HG03066 (cell line): ENCODE measurements around the gene ALOX12B.
"Not testable (repeated sequence)": the region's sequence is repeated elsewhere in the genome, so short reads cannot be mapped to it uniquely, and the experiment has no call there.

Experiments used
- ATAC-seq: cut with Tn5 transposase; IDR thresholded peaks from one replicate; pipeline ENCODE4 v1.9.1; 2021; ENCODE audit warnings: low read depth; ENCODE audit not compliant: unreplicated experiment

Gene ALOX12B

DNA sequence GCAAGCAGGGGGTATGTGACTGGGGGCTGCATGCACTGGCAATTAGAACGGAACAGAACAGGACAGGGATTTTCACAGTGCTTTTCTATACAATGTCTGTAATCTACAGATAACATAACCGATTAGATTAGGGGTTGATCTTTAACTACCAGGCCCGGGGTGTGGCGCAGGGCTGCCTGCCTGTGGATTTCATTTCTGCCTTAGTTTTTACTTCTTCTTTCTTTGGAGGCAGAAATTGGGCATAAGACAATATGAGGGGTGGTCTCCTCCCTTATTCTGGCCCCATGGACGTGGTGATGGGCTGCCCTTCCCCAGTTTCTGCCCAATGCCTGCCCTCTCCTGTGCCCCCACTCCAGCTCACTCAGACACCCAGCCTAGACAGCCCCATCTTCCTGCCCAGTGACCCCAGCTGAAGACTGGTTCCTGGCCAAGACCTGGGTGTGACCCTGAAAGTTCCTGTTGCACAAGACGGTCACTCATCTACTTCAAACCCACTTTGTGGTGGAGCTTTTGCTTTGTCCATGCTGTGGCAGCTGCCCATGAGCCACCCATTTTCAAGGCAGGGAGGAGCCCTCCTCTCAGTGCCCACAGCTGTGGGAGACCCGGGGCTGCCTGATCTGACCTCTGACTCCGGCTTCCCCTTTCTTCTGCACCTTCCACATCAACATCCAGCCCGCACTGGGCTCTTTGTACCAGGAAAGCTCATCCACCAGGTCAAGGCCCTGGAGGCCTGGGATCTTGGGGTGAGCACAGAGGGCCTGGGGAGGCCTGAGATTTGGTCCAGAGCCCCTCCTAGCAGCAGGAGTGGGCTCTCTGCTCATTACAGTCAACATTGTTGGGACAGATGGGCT is 18.6 kb downstream of the ALOX12B start:
- no peak for ATAC-seq

- no peak for ATAC-seq
Measured at GRCh38 chr17:8067806-8068205, 19.7 kb downstream of the ALOX12B start.

GRCh38 chr17:8066841-8067775 is 20.4 kb downstream of the ALOX12B start:
- no peak for ATAC-seq

- no peak for ATAC-seq
Measured at GRCh38 chr17:8064561-8065019, 22.9 kb downstream of the ALOX12B start.

DNA sequence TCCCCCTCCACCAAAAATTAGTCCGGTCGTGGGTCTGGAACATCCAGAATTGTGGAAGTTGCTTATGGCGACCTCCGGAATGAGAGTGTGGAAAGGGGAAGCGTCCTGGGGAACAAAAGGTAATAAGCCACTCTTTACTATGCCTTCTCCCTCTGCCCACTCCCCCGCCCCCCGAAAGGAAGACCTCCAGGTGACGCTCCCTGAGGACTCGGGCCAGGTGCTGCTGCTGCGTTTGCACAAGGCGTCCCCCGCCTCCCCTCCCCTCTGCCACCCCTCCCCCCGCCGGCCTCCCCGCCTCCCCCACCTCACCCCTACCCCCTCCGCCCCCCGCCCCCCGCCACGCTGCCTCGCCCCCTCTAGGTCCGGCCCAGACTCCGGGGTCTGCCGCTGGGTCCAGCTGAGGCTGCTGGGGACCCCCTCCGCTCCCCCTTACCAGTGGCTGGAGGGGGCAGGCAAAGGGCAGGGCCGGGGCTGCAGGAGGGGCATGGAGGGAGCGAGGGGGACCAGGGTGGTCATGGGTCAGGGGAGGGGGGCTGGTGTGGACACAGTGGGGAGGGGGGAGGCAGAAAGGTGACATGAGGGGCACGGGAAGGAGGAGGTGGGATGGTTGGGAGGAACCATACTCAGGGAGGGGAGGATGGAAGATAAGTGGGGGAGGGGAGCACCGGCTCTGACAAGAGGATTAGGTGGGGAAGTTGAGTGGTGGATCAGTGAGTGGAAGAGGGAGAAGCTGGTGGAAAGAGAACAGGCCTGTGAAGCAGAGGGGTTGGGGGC is 23.6 kb downstream of the ALOX12B start:
- ATAC-seq, result no peak

DNA sequence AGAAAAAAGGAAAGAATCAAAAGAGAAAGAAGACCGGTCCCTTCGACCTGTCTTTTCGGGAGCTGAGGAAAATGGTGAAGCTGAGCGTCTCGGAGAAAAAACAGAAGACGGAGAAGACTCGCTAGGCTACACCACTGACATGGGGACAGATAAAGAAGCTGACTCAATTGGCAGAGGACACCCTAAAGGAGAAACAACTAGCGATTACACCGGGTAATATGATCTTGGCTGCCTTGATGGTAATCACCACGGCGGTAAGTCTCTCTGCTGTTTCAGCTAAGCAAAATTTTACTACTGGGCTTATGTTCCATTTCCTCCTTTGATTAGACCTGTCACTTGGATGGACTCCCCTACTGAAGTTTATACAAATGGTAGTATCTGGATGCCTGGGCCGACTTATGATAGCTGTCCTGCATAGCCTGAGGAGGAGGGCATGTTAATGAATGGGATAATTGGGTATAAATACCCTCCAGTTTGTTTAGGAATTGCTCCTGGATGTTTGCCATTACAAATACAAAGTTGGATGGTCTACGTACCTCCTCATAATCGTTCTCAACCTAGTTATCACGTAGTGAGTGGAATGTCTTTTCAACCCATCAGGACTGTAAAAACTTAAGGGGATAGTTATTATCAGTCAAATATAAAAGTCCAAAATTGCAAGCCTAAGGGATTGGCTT is 24.6 kb downstream of the ALOX12B start:
- no peak for ATAC-seq

DNA sequence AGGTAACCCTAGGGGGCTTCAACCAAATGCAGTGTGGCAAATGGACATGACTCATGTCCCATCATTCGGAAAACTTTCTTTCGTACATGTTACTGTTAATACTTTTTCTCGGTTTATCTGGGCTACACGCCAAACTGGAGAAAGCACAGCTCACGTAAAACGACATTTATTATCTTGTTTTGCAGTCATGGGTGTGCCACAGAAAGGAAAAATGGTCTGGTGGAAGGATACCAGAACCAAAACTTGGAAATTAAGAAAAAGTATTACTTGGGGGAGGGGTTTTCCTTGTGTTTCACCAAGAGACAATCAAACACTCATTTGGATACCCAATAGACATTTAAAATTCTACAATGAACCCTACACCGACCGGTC is 25.1 kb downstream of the ALOX12B start:
- no peak for ATAC-seq

DNA sequence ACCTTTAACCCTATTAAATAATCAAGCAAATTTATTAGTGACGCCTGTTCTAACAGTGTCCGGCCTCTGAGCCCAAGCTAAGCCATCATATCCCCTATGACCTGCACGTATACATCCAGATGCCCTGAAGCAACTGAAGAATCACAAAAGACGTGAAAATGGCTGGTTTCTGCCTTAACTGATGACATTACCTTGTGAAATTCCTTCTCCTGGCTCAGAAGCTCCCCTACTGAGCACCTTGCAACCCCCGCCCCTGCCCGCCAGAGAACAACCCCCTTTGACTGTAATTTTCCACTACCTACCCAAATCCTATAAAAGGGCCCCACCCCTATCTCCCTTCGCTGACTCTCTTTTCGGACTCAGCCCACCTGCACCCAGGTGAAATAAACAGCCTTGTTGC is 25.7 kb downstream of the ALOX12B start:
- ATAC-seq, result not testable (repeated sequence)

- ATAC-seq, result no peak
Measured at GRCh38 chr17:8060274-8060673, 27.2 kb downstream of the ALOX12B start.

DNA sequence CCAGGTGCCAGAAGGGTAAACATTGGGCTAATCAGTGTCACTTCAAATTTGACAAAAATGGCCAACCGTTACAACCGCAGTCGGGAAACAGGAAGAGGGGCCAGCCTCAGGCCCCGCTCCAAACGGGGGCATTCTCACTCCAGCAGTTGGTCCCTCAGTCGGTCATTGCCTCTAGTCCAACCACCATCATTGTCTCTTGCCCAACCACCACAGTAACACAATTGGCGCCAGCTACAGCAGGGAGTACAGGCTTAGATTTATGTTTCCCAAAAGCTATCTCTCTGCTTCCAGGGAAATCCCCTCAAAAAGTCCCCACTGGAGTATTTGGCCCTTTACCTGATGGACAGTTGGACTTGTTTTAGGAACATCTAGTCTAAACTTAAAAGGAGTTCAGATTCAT is 28.4 kb downstream of the ALOX12B start:
- no peak for ATAC-seq

- ATAC-seq, result no peak
Measured at GRCh38 chr17:8057691-8058114, 29.8 kb downstream of the ALOX12B start.

DNA sequence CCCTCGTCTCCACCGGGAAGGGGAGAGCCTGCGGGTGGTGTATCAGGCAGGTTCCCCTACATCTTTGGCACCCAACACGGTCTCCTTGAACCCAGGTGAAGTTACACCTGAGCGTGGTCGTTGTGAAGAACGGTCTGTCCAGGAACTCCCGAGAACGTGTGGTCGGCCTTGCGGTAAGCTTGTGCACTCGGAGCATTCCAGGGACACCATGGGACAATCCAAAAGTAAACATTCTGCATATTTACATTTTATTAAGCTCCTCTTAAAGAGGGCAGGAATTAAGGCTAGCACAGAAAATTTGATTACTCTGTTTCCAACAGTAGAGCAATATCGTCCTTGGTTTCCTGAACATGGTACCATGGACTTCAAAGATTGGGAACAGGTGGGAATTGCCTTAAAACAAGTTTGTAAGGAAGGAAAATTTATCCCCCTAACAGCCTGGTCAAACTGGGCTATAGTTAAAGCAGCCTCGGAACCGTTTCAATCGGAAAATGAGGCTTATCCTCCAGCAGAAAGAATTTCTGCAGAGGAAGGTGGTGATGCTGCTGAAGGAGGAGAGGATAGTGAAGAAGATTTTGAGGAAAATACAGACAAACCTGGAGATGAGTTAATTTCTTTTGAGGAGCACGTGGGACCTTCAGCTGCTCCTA is 30.4 kb downstream of the ALOX12B start:
- no peak for ATAC-seq

DNA sequence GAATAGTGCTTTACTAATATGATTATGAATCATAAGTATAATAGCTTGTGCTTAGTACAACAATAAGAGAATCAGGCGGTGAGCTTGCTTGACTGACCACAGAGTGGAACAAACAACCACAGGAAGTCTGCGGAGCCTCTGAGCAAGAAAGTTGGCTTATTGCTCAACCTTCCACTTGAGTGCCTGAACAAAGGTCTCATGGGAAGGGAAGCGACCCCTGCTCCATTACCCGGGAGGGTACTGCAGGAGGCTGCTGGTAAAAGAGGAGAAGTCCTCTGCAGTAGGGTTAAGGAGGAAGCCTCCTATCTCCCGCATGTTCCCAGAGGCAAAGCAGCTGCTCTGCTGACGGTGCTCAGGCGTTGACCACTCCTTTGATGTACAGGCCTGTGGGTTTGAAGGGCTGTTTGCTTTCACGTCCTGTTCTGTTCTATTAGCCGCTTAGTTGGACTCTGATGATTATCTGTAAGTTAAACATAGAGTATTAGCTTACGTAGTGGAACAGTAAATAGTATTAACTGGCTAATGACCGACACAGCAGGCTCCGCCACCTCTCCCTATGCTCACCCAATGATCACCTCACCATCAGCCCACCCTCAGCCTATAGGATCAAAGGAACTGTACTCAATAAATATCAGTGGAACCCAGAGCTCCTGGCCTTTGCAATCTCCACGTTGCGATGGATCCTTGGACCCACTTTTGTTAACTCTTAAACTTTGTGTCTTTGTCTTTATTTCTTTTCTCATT is 31.1 kb downstream of the ALOX12B start:
- ATAC-seq, result no peak

DNA sequence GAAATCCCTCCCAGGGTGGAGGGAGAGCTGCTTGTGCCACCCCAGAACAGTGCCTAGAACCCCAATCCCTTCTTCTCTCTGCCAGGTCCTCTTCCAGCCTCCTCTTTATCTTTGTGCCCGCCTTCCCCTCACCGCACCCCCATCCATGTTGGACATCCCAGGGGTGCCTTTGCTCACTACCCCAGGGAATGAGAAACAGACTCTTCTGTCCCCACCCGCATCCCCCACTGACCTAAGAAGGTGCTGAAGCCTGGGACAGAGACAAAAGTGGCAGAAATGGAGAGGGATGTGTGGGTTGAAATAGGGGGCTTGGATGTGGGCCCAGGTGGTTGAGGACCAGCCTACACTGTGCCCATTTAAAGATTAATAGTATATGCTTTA is 31.7 kb downstream of the ALOX12B start:
- no peak for ATAC-seq

DNA sequence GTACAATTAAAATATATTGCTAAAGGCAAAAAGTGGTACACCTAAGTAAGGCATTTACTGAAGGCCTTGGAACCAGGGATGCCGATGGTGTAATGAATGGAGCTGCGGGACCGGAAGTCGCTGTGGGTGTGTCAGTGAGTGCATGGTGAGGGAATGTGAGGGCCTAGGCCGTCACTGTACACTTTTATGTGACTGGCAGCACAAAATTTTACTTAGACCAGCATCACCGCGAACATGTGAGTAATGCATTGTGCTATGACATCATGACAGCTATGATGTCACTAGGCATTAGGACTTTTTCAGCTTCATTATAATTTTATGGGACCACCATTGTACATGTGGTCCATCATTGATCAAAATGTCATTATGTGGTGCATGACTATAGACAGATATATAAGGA is 33.9 kb downstream of the ALOX12B start:
- no peak for ATAC-seq

GRCh38 chr17:8052256-8053252 is 35.0 kb downstream of the ALOX12B start:
- ATAC-seq, result no peak

GRCh38 chr17:8051831-8052230 is 35.7 kb downstream of the ALOX12B start:
- no peak for ATAC-seq

GRCh38 chr17:8048736-8049135 is 38.8 kb downstream of the ALOX12B start:
- no peak for ATAC-seq
